ENCODE data around the gene FBXO28. TPM values are rescaled to one million over a fixed set of nuclear protein-coding genes. Genes with fewer than 3 reads are reported as not detected.

The FBXO28 gene
- total RNA-seq, 2 donors from 2014 or later, result 20.7 to 41.9 TPM

DNA sequence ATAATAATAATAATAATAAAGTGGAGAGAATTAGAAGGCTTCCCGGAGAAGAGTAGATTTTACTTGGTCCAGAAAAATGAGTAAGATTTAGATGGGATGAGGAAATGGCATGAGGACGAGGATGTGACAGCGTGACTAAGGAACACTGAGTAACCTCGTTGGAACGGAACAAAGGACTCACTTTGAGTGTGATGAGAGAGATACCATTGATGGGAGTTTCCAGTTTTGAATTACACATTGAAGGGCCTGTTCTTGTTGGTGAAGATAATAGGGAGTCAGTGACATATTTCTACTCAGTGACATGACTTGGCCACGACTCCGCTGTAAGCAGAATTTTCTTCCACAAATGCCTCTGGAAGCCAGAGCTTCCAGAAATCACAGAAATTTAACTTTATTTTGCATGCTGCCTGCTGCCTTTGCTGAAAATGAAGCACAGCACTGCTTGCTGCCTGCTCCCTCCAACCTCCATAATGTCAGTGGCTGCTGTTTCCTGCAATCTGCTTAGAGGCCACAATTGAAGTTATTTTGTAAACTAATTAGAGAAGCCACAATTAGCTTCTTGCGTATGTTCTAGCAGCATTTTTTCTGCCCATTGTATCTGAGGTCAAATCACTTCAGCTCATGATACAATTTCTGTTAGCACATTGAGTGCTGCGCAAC, 33.7 kb upstream of the FBXO28 start:
- no peak for ATAC-seq (ENCODE audit: insufficient number of reproducible peaks, low FRiP score, low read depth)
- DNase-seq (ENCODE audit: low spot score), result no peak
- H3K9me3 ChIP-seq, result no peaks in the 10 kb centered on the region
- TF ChIP-seq, protein P1, sequence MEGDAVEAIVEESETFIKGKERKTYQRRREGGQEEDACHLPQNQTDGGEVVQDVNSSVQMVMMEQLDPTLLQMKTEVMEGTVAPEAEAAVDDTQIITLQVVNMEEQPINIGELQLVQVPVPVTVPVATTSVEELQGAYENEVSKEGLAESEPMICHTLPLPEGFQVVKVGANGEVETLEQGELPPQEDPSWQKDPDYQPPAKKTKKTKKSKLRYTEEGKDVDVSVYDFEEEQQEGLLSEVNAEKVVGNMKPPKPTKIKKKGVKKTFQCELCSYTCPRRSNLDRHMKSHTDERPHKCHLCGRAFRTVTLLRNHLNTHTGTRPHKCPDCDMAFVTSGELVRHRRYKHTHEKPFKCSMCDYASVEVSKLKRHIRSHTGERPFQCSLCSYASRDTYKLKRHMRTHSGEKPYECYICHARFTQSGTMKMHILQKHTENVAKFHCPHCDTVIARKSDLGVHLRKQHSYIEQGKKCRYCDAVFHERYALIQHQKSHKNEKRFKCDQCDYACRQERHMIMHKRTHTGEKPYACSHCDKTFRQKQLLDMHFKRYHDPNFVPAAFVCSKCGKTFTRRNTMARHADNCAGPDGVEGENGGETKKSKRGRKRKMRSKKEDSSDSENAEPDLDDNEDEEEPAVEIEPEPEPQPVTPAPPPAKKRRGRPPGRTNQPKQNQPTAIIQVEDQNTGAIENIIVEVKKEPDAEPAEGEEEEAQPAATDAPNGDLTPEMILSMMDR (IDR thresholded peaks at IDR 0.05), result no peak
- no peak overlapping the region for H3K27ac ChIP-seq
- H3K27me3 ChIP-seq (replicated peaks; ENCODE audit: insufficient read depth), result no peaks in the 10 kb centered on the region
- H3K4me1 ChIP-seq (ENCODE audit: control insufficient read depth in 1 of 2, low read depth in 2 of 2), result no peaks in the 10 kb centered on the region
- no peak overlapping the region for H3K4me3 ChIP-seq
- no peaks in the 10 kb centered on the region for H3K36me3 ChIP-seq

DNA sequence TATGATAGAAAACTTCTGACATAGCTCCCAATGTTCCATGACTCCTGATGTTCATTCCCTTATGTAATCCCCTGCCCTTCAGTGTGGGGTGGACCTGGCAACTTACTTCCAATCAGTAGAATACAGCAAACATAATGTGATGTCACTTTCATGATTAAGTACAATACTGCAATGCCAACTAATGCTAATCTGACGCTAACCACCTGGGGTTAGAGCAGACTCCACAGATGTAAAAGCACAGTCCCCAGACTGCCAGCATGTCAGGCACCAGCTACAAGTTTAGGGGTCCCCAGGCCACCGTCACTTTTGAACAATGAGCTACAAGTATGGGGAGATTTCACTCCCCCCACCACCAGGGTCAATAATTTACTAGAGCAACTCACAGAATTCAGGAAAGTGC, 32.3 kb upstream of the FBXO28 start:
- Histone ChIP-seq H3K9me3 (no peaks in the 10 kb centered on the region), H3K4me1 (ENCODE audit: control insufficient read depth in 1 of 2, low read depth in 2 of 2) (no peaks in the 10 kb centered on the region), H3K4me3 (no peak overlapping the region), H3K36me3 (no peaks in the 10 kb centered on the region), H3K27me3 (replicated peaks; ENCODE audit: insufficient read depth) (no peaks in the 10 kb centered on the region), H3K27ac (no peak overlapping the region)
- ATAC-seq (ENCODE audit: insufficient number of reproducible peaks, low FRiP score, low read depth) (no peak), DNase-seq (ENCODE audit: low spot score) (no peak)
- TF ChIP-seq, protein P1 (IDR thresholded peaks at IDR 0.05), result no peak

DNA sequence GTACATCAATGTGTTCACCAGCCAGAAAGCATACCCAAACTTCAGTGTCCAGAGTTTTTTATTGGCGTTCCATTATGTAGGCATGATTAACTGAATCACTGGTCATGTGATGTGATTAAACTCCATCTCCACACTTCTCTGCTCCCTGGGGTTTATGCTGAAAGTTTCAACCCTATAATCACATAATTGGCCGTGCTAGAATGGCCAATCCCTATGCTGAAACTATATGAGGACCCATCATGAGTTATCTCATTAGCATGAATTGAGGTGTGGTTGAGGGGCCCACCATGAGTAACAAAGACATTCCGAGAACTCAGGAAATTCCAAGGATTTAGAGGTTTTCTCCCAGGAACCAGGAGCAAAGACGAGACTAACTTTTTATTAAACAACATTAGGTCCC, 31.8 kb upstream of the FBXO28 start:
- DNase-seq (ENCODE audit: low spot score) (no peak), ATAC-seq (ENCODE audit: insufficient number of reproducible peaks, low FRiP score, low read depth) (no peak)
- TF ChIP-seq, protein P1 (IDR thresholded peaks at IDR 0.05), result no peak
- no peaks in the 10 kb centered on the region for H3K27me3 ChIP-seq (replicated peaks; ENCODE audit: insufficient read depth)
- H3K4me3 ChIP-seq, result no peak overlapping the region
- H3K9me3 ChIP-seq, result no peaks in the 10 kb centered on the region
- H3K36me3 ChIP-seq, result no peaks in the 10 kb centered on the region
- H3K4me1 ChIP-seq (ENCODE audit: control insufficient read depth in 1 of 2, low read depth in 2 of 2), result no peaks in the 10 kb centered on the region
- no peak overlapping the region for H3K27ac ChIP-seq

DNA sequence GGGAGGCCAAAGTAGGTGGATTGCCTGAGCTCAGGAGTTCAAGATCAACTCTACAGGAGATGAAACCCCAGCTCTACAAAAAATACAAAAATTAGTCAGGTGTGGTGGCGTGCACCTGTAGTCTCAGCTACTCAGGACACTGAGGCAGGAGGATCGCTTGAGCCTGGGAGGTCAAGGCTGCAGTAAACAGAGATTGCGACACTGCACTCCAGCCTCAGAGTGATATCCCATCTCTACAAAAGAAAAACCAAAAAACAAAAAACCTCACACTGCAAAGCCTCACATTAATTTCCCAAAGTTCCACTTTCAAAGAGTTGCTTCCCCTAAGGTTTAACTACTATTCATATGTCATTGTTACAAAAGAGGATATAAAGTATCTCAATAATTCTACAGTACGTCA, 29.0 kb upstream of the FBXO28 start:
- no peak for DNase-seq (ENCODE audit: low spot score)
- Histone ChIP-seq H3K4me1 (ENCODE audit: control insufficient read depth in 1 of 2, low read depth in 2 of 2) (no peaks in the 10 kb centered on the region), H3K27ac (no peak overlapping the region), H3K9me3 (no peaks in the 10 kb centered on the region), H3K4me3 (no peak overlapping the region), H3K27me3 (replicated peaks; ENCODE audit: insufficient read depth) (no peaks in the 10 kb centered on the region), H3K36me3 (no peaks in the 10 kb centered on the region)
- no peak for ATAC-seq (ENCODE audit: insufficient number of reproducible peaks, low FRiP score, low read depth)
- TF ChIP-seq, protein P1 (IDR thresholded peaks at IDR 0.05), result no peak

DNA sequence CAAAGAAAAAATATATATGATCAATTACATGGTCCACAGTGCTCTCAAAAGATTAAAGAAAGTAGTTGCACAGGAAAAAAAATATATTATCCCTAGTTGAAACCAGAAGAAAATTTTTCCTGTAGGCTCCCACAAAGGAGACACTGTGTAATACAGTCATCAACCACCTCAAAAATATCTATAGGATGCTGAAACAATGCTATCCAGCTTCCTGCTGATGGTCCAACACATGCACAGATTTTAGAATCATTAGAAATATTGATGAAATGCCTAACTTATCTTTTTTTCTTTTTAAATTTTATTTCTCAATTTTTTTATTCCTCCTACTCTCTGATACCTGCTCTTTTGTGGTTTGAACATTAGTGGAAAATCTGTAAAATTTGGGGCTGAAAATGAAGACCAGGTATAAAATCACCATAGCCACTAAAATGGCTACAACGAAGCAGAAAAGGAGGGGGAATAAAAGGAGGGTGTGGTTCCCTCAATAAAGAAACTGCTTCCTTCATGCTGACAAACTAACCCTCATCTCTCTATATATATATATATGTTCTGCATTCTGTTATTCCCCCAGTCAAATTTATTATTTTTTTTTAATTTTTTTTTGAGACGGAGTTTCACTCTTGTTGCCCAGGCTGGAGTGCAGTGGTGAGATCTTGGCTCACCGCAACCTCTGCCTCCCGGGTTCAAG, 28.3 kb upstream of the FBXO28 start:
- H3K4me1 ChIP-seq (ENCODE audit: control insufficient read depth in 1 of 2, low read depth in 2 of 2), result no peaks in the 10 kb centered on the region
- TF ChIP-seq, protein P1 (IDR thresholded peaks at IDR 0.05), result no peak
- no peak overlapping the region for H3K27ac ChIP-seq
- ATAC-seq (ENCODE audit: insufficient number of reproducible peaks, low FRiP score, low read depth) (no peak), DNase-seq (ENCODE audit: low spot score) (no peak)
- H3K36me3 ChIP-seq, result no peaks in the 10 kb centered on the region
- H3K4me3 ChIP-seq, result no peak overlapping the region
- no peaks in the 10 kb centered on the region for H3K9me3 ChIP-seq
- no peaks in the 10 kb centered on the region for H3K27me3 ChIP-seq (replicated peaks; ENCODE audit: insufficient read depth)

Data from thoracic aorta (tissue), 2 donors.